GM23338 (cell line): ENCODE measurements around the gene RPTOR. TPM values are rescaled to one million over a fixed set of nuclear protein-coding genes. Genes with fewer than 3 reads are reported as not detected.

Source experiments
- ATAC-seq: fragments of 200-7000 bp; cut with Tn5 transposase; 3 replicates; pipeline ENCODE4 v1.9.1; 2020
- DNase-seq: peaks from one replicate; pipeline ENCODE4 v3.0.0-alpha.2; 2015; ENCODE audit warnings: low spot score
- H2AFZ ChIP-seq: fragments of 200-600 bp; sonication (generic); 2 replicates; pipeline ENCODE4 v1.8.0; 2016; ENCODE audit warnings: antibody characterized with exemption, mild to moderate bottlenecking, moderate library complexity
- H3F3A ChIP-seq: fragments of 200-600 bp; sonication (generic); replicated peaks from 2 replicates; pipeline ENCODE4 v1.8.0; 2017; ENCODE audit warnings: antibody characterized with exemption, mixed run types, low read depth
- H3K27ac ChIP-seq: fragments of 200-600 bp; sonication (generic); 2 replicates; pipeline ENCODE4 v1.6.1; 2016; ENCODE audit warnings: low read depth
- H3K27me3 ChIP-seq: fragments of 200-600 bp; sonication (generic); 2 replicates; pipeline ENCODE4 v1.8.0; 2016; ENCODE audit warnings: mild to moderate bottlenecking, mixed run types, moderate library complexity; ENCODE audit not compliant: insufficient read depth
- H3K36me3 ChIP-seq: fragments of 200-600 bp; sonication (generic); 2 replicates; pipeline ENCODE4 v1.8.0; 2016; ENCODE audit warnings: mild to moderate bottlenecking; ENCODE audit not compliant: insufficient read depth
- H3K4me1 ChIP-seq: fragments of 200-600 bp; sonication (generic); 2 replicates; pipeline ENCODE4 v1.8.0; 2016; ENCODE audit warnings: mild to moderate bottlenecking, moderate library complexity; ENCODE audit not compliant: insufficient read depth
- H3K4me2 ChIP-seq: fragments of 200-600 bp; sonication (generic); 2 replicates; pipeline ENCODE4 v1.7.1; 2017; ENCODE audit warnings: mixed run types
- H3K4me3 ChIP-seq: fragments of 200-600 bp; sonication (generic); 2 replicates; pipeline ENCODE4 v1.6.1; 2016; ENCODE audit warnings: mixed run types
- H3K79me2 ChIP-seq: fragments of 200-600 bp; sonication (generic); replicated peaks from 2 replicates; pipeline ENCODE4 v1.8.0; 2017; ENCODE audit warnings: mild to moderate bottlenecking; ENCODE audit not compliant: insufficient read depth
- H3K9me2 ChIP-seq: fragments of 200-600 bp; sonication (generic); 2 replicates; pipeline ENCODE4 v1.8.0; 2017; ENCODE audit not compliant: insufficient read depth
- H4K20me1 ChIP-seq: fragments of 200-600 bp; sonication (generic); replicated peaks from 2 replicates; pipeline ENCODE4 v1.8.0; 2017; ENCODE audit warnings: mild to moderate bottlenecking; ENCODE audit not compliant: insufficient read depth
- H3K27ac Mint-ChIP-seq: 2 replicates; pipeline ENCODE4 v1.8.0; 2020; ENCODE audit warnings: inconsistent platforms, mild to moderate bottlenecking, moderate library complexity, mixed read lengths
- H3K27me3 Mint-ChIP-seq: 3 replicates; pipeline ENCODE4 v1.8.0; 2022; ENCODE audit warnings: low read depth, mild to moderate bottlenecking, moderate library complexity, mixed read lengths, inconsistent platforms; ENCODE audit not compliant: insufficient read depth, poor library complexity
- H3K36me3 Mint-ChIP-seq: 3 replicates; pipeline ENCODE4 v1.8.0; 2021; ENCODE audit warnings: low read depth, mild to moderate bottlenecking, inconsistent platforms, moderate library complexity, mixed read lengths
- H3K4me1 Mint-ChIP-seq: 3 replicates; pipeline ENCODE4 v1.8.0; 2020; ENCODE audit warnings: mild to moderate bottlenecking, inconsistent platforms, mixed read lengths
- H3K4me3 Mint-ChIP-seq: 3 replicates; pipeline ENCODE4 v1.8.0; 2021; ENCODE audit warnings: moderate library complexity, mild to moderate bottlenecking, inconsistent platforms, mixed read lengths
- H3K9me3 Mint-ChIP-seq: 3 replicates; pipeline ENCODE4 v1.8.0; 2020; ENCODE audit warnings: moderate library complexity, mild to moderate bottlenecking, inconsistent platforms, mixed read lengths
- EZH2 ChIP-seq: fragments of 200-600 bp; sonication (generic); IDR thresholded peaks from one replicate; pipeline ENCODE4 v1.8.0; 2017; ENCODE audit warnings: antibody characterized with exemption, mild to moderate bottlenecking, low read depth; ENCODE audit not compliant: unreplicated experiment
- EZH2phosphoT487 ChIP-seq: fragments of 200-600 bp; sonication (generic); IDR thresholded peaks from one replicate; pipeline ENCODE4 v1.8.1; 2018; ENCODE audit warnings: antibody characterized with exemption; ENCODE audit not compliant: unreplicated experiment
- JUNB ChIP-seq: IDR thresholded peaks from one replicate; pipeline ENCODE4 v1.6.1; 2016; ENCODE audit warnings: antibody characterized with exemption; ENCODE audit not compliant: unreplicated experiment
- NANOG ChIP-seq: IDR thresholded peaks from 2 replicates; pipeline ENCODE4 v1.6.1; 2016; ENCODE audit warnings: antibody characterized with exemption, borderline replicate concordance
- POLR2AphosphoS5 ChIP-seq: IDR thresholded peaks from 2 replicates; pipeline ENCODE4 v1.6.1; 2016; ENCODE audit warnings: antibody characterized with exemption, low read depth
- STAT1 ChIP-seq: IDR thresholded peaks from one replicate; pipeline ENCODE4 v1.6.1; 2016; ENCODE audit warnings: antibody characterized with exemption; ENCODE audit not compliant: unreplicated experiment
- ZNF114 ChIP-seq: fragments of 250-450 bp; sonication (Bioruptor Pico); IDR thresholded peaks from 2 replicates; pipeline ENCODE4 v1.5.0; 2020; ENCODE audit warnings: mild to moderate bottlenecking, moderate library complexity
- polyA plus RNA-seq: library from polyadenylated mRNA; unstranded; fragments of >200 nt; fragmentation: Nextera tagmentation; extraction: Ambion mirVana; gene quantifications from 2 replicates; pipeline ENCODE4 v1.2.1, GENCODE V29; 2016
- total RNA-seq: library from RNA; depleted of rRNA; stranded (reverse); fragments of >200 nt; shearing (Covaris generic); gene quantifications from 2 replicates; pipeline ENCODE4 v1.2.3, GENCODE V29; 2014
- TF ChIP-seq, protein P1 (sequence below), 2 experiments: fragments of 200-600 bp in 1 of 2; sonication (generic) in 1 of 2; conservative IDR thresholded peaks; 2 replicates each; pipeline versions ENCODE4 v1.5.1 to v1.6.1; 2016 to 2017; ENCODE audit warnings: antibody characterized with exemption in 2 of 2, low read depth in 2 of 2, mild to moderate bottlenecking in 2 of 2, moderate library complexity in 1 of 2
- TF ChIP-seq, protein P2 (sequence below): fragments of 250-450 bp; sonication (Bioruptor Pico); IDR thresholded peaks from 2 replicates; pipeline ENCODE4 v1.5.0; 2020; ENCODE audit warnings: mild to moderate bottlenecking, moderate library complexity
- TF ChIP-seq, protein P3 (sequence below): IDR thresholded peaks from one replicate; pipeline ENCODE4 v1.6.1; 2018; ENCODE audit warnings: antibody characterized with exemption; ENCODE audit not compliant: unreplicated experiment

The RPTOR gene
- total and polyA plus RNA-seq, 2 experiments from 2014 or later: 9.5 to 38.0 TPM

DNA sequence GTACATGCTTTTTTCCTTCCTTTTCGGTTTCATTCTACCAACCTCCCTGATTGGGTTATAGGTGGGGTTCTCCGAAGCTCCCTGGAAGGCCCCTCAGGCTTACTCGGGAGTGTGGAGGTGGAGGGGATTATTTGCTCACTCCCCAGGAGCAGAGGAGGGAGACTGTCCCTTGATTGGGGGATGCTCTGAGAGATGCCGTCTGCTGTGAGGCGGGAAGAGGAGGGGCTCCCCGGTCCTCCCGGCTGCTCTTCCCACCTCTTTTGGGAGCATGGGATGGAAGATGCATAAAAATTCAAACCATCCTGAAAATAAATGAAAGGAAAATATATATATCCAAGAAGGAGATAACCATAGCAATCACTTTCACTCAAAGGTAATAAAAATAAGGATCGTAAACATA lies 16.1 kb upstream of the RPTOR start (continued):
- TF ChIP-seq STAT1 (no peak), POLR2AphosphoS5 (no peak), ZNF114 (CRISPR knock-in tag) (no peak)
- TF ChIP-seq, protein P1, sequence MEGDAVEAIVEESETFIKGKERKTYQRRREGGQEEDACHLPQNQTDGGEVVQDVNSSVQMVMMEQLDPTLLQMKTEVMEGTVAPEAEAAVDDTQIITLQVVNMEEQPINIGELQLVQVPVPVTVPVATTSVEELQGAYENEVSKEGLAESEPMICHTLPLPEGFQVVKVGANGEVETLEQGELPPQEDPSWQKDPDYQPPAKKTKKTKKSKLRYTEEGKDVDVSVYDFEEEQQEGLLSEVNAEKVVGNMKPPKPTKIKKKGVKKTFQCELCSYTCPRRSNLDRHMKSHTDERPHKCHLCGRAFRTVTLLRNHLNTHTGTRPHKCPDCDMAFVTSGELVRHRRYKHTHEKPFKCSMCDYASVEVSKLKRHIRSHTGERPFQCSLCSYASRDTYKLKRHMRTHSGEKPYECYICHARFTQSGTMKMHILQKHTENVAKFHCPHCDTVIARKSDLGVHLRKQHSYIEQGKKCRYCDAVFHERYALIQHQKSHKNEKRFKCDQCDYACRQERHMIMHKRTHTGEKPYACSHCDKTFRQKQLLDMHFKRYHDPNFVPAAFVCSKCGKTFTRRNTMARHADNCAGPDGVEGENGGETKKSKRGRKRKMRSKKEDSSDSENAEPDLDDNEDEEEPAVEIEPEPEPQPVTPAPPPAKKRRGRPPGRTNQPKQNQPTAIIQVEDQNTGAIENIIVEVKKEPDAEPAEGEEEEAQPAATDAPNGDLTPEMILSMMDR (conservative IDR thresholded peaks at IDR 0.05; ENCODE audit: low read depth in 2 of 2): no peak

DNA sequence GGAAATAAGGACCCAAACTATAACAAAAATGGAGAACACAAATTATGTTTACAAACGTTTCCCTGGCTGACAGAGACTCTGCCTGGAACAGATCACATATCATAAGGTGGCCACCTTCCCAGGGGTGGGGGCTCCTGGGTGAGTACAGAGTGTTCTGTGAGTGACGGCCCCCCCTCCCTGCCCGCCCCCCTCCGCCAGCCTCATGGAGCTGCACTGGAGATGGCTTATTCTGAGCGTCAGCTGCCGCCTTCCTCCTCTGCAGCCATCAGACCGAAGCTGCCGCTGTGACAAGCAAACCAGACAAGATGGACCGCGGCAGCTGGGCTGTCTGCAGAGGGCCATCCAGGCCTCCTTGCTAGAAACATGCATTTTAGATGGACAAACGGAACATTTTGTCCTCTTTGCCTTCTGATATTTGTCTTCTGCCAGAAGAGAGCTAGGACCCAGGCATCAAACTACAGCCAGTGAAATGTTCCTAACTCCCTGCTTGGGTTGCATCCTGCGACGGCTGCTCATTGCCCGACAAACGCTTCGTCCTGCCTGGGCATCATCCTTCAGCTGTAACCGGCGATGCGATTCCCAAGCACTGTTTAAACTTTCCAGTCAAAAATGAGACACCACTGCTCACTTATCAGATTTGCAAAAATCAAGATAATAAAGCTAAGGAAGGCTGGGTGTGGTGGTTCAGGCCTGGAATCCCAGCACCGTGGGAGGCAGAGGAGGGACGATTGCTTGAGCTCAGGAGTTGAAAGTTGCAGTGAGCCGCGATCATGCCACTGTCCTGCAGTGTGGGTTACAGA lies 15.3 kb upstream of the RPTOR start:
- Histone ChIP-seq H3K79me2 (no peaks in the 10 kb centered on the region), H3K4me2 (no peak overlapping the region), H3K4me1 (peaks cover 12% of the 10 kb centered on the region; the same call in 1 of the 2 replicates), H3K36me3 (no peaks in the 10 kb centered on the region), H3F3A (no peaks in the 10 kb centered on the region), H3K27me3 (no peaks in the 10 kb centered on the region), H4K20me1 (no peaks in the 10 kb centered on the region), H2AFZ (no peak overlapping the region), H3K27ac (no peak overlapping the region), H3K9me2 (peaks cover 5% of the 10 kb centered on the region; the same call in 1 of the 2 replicates), H3K4me3 (no peak overlapping the region)
- DNase-seq: no peak
- Mint-ChIP-seq H3K9me3 (no peaks in the 10 kb centered on the region; the same call in 2 of the 3 replicates), H3K36me3 (no peaks in the 10 kb centered on the region), H3K27ac (no peak overlapping the region), H3K4me3 (no peak overlapping the region), H3K27me3 (peaks cover 16% of the 10 kb centered on the region), H3K4me1 (peaks cover 18% of the 10 kb centered on the region)
- no peak for ATAC-seq
- TF ChIP-seq STAT1 (no peak), EZH2phosphoT487 (no peak), NANOG (no peak), EZH2 (no peak), JUNB (no peak)
- TF ChIP-seq, protein P2, sequence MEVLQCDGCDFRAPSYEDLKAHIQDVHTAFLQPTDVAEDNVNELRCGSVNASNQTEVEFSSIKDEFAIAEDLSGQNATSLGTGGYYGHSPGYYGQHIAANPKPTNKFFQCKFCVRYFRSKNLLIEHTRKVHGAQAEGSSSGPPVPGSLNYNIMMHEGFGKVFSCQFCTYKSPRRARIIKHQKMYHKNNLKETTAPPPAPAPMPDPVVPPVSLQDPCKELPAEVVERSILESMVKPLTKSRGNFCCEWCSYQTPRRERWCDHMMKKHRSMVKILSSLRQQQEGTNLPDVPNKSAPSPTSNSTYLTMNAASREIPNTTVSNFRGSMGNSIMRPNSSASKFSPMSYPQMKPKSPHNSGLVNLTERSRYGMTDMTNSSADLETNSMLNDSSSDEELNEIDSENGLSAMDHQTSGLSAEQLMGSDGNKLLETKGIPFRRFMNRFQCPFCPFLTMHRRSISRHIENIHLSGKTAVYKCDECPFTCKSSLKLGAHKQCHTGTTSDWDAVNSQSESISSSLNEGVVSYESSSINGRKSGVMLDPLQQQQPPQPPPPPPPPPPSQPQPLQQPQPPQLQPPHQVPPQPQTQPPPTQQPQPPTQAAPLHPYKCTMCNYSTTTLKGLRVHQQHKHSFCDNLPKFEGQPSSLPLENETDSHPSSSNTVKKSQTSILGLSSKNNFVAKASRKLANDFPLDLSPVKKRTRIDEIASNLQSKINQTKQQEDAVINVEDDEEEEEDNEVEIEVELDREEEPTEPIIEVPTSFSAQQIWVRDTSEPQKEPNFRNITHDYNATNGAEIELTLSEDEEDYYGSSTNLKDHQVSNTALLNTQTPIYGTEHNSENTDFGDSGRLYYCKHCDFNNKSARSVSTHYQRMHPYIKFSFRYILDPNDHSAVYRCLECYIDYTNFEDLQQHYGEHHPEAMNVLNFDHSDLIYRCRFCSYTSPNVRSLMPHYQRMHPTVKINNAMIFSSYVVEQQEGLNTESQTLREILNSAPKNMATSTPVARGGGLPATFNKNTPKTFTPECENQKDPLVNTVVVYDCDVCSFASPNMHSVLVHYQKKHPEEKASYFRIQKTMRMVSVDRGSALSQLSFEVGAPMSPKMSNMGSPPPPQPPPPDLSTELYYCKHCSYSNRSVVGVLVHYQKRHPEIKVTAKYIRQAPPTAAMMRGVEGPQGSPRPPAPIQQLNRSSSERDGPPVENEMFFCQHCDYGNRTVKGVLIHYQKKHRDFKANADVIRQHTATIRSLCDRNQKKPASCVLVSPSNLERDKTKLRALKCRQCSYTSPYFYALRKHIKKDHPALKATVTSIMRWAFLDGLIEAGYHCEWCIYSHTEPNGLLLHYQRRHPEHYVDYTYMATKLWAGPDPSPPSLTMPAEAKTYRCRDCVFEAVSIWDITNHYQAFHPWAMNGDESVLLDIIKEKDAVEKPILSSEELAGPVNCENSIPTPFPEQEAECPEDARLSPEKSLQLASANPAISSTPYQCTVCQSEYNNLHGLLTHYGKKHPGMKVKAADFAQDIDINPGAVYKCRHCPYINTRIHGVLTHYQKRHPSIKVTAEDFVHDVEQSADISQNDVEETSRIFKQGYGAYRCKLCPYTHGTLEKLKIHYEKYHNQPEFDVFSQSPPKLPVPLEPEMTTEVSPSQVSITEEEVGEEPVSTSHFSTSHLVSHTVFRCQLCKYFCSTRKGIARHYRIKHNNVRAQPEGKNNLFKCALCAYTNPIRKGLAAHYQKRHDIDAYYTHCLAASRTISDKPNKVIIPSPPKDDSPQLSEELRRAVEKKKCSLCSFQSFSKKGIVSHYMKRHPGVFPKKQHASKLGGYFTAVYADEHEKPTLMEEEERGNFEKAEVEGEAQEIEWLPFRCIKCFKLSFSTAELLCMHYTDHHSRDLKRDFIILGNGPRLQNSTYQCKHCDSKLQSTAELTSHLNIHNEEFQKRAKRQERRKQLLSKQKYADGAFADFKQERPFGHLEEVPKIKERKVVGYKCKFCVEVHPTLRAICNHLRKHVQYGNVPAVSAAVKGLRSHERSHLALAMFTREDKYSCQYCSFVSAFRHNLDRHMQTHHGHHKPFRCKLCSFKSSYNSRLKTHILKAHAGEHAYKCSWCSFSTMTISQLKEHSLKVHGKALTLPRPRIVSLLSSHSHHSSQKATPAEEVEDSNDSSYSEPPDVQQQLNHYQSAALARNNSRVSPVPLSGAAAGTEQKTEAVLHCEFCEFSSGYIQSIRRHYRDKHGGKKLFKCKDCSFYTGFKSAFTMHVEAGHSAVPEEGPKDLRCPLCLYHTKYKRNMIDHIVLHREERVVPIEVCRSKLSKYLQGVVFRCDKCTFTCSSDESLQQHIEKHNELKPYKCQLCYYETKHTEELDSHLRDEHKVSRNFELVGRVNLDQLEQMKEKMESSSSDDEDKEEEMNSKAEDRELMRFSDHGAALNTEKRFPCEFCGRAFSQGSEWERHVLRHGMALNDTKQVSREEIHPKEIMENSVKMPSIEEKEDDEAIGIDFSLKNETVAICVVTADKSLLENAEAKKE (CRISPR knock-in tag): no peak
- TF ChIP-seq, protein P3, sequence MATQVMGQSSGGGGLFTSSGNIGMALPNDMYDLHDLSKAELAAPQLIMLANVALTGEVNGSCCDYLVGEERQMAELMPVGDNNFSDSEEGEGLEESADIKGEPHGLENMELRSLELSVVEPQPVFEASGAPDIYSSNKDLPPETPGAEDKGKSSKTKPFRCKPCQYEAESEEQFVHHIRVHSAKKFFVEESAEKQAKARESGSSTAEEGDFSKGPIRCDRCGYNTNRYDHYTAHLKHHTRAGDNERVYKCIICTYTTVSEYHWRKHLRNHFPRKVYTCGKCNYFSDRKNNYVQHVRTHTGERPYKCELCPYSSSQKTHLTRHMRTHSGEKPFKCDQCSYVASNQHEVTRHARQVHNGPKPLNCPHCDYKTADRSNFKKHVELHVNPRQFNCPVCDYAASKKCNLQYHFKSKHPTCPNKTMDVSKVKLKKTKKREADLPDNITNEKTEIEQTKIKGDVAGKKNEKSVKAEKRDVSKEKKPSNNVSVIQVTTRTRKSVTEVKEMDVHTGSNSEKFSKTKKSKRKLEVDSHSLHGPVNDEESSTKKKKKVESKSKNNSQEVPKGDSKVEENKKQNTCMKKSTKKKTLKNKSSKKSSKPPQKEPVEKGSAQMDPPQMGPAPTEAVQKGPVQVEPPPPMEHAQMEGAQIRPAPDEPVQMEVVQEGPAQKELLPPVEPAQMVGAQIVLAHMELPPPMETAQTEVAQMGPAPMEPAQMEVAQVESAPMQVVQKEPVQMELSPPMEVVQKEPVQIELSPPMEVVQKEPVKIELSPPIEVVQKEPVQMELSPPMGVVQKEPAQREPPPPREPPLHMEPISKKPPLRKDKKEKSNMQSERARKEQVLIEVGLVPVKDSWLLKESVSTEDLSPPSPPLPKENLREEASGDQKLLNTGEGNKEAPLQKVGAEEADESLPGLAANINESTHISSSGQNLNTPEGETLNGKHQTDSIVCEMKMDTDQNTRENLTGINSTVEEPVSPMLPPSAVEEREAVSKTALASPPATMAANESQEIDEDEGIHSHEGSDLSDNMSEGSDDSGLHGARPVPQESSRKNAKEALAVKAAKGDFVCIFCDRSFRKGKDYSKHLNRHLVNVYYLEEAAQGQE: no peak
- TF ChIP-seq, protein P1 (conservative IDR thresholded peaks at IDR 0.05; ENCODE audit: low read depth in 2 of 2): no peak
